Measurements from ENCODE around the gene PSMD3. TPM values are rescaled to one million over a fixed set of nuclear protein-coding genes. Genes with fewer than 3 reads are reported as not detected.

Gene PSMD3
- total RNA-seq, 2 donors from 2014 or later: 148 to 163 TPM

DNA sequence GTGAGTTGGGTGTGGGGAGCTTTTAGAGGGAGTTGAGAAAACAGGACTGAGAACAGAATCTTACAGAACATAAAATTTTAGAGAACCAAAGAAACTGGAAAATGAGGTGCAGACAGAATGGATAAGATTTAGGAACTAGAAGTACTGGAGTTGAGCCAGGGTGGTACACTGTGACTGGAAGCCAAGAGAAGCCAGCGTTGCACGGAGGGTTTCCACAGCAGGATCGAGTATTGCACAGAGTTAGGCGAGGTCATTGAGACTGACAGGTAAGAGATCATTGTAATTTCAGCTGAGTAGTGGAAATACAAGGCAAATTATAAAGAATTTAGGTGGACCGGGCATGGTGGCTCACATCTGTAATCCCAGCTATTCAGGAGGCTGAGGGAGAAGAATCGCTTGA lies 11.2 kb upstream of the PSMD3 start:
- Mint-ChIP-seq H3K36me3 (no peaks in the 10 kb centered on the region), H3K27ac (no peak overlapping the region), H3K4me1 (ENCODE audit: low read depth in 2 of 2) (peaks cover 7 to 25% of the 10 kb centered on the region in 2 donors), H3K9me3 (no peaks in the 10 kb centered on the region), H3K4me3 (no peak overlapping the region), H3K27me3 (peaks cover 8 to 29% of the 10 kb centered on the region in 2 donors)
- DNase-seq (ENCODE audit: low spot score): no peak
- no peak for ATAC-seq

GRCh38 chr17:39970157-39970692 lies 10.4 kb upstream of the PSMD3 start:
- no peak for DNase-seq (ENCODE audit: low spot score)
- Mint-ChIP-seq H3K4me3 (no peak overlapping the region), H3K4me1 (ENCODE audit: low read depth in 2 of 2) (peaks cover 7 to 25% of the 10 kb centered on the region in 2 donors), H3K36me3 (no peaks in the 10 kb centered on the region), H3K27ac (no peak overlapping the region), H3K9me3 (no peaks in the 10 kb centered on the region), H3K27me3 (peaks cover 8 to 29% of the 10 kb centered on the region in 2 donors)
- no peak for ATAC-seq

DNA sequence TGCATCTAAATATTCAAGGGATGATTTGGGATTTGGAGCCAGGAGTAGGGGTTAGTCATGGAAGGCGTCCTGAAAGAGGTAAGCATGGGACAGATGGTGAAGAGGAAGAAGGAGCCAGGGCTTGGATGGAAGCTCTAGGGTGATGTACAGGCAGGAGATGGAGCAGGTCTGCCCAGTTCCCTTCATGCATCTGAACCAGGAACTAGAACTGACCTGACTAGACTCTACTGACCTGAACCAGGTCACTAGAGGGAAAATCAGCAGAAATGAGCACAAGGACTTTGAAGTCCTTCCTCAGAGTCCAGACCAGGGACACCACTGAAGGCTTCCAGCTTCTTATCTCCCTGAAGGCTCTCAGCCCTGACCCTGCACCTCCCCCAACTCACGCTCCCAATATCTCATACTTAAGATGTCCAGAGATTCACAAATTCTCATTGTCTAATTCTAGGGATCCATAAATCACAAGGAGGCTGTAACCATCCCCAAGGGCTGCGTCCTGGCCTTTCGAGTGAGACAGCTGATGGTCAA lies 9.5 kb upstream of the PSMD3 start:
- DNase-seq (ENCODE audit: low spot score): no peak
- peaks cover 7 to 25% of the 10 kb centered on the region in 2 donors for H3K4me1 Mint-ChIP-seq (ENCODE audit: low read depth in 2 of 2)
- no peak overlapping the region for H3K4me3 Mint-ChIP-seq
- no peak for ATAC-seq
- H3K27me3 Mint-ChIP-seq: peaks cover 8 to 29% of the 10 kb centered on the region in 2 donors
- H3K27ac Mint-ChIP-seq: no peak overlapping the region
- H3K36me3 Mint-ChIP-seq: no peaks in the 10 kb centered on the region
- no peaks in the 10 kb centered on the region for H3K9me3 Mint-ChIP-seq

- H3K27me3 Mint-ChIP-seq: peaks cover 8 to 26% of the 10 kb centered on the region in 2 donors
- H3K9me3 Mint-ChIP-seq: no peaks in the 10 kb centered on the region
- ATAC-seq (no peak), DNase-seq (ENCODE audit: low spot score) (no peak)
- H3K27ac Mint-ChIP-seq: no peak overlapping the region
- no peaks in the 10 kb centered on the region for H3K36me3 Mint-ChIP-seq
- H3K4me3 Mint-ChIP-seq: no peak overlapping the region
- H3K4me1 Mint-ChIP-seq (ENCODE audit: low read depth in 2 of 2): peaks cover 1 to 15% of the 10 kb centered on the region in 2 donors
These were observed 8.3 kb upstream of the PSMD3 start for GRCh38 chr17:39972271-39972670.

DNA sequence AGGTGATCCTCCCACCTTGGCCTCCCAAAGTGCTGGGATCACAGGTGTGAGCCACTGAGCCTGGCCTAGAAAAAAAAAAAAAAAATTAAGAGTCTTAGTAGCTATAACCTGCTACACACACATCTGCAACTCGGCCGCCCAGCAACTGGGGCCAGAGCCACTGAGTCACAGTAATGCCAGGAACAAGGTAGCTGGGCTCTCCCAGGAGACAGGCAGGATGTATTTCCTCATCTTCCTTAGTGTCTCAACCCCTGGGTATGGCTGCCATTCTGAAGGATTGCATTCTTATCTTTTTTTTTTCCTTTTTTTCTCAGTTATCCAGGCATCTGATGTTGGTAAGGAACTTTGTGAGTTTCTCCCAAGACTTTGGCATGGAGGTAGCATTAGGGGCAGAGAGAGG lies 7.1 kb upstream of the PSMD3 start:
- Mint-ChIP-seq H3K27ac (no peak overlapping the region), H3K36me3 (no peaks in the 10 kb centered on the region), H3K27me3 (peaks cover 8 to 25% of the 10 kb centered on the region in 2 donors), H3K4me1 (ENCODE audit: low read depth in 2 of 2) (peaks cover 0 to 14% of the 10 kb centered on the region in 2 donors), H3K9me3 (no peaks in the 10 kb centered on the region), H3K4me3 (no peak overlapping the region)
- ATAC-seq (no peak), DNase-seq (ENCODE audit: low spot score) (no peak)

DNA sequence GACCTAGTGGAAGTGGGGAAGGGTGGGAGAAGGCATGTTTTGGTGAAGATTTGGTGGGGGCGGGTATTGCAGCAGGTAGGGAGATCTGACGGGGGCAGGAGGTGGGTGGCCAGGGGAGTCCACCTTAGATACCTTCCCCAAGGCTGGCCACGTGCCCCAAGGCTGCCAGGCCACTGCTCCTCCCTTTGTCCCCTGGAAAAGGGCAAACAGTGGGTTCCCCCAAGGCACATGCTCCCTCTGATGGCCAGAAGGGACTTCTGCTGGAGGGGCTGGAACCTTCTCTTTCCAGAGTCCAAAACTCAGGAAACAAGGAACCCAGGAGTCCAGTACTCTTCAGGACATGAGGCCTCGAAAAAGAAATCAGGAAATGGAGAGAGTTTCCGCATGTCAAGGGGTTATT lies 6.2 kb upstream of the PSMD3 start:
- H3K27me3 Mint-ChIP-seq: peaks cover 4 to 23% of the 10 kb centered on the region in 2 donors
- H3K9me3 Mint-ChIP-seq: no peaks in the 10 kb centered on the region
- H3K27ac Mint-ChIP-seq: no peak overlapping the region
- H3K4me3 Mint-ChIP-seq: no peak overlapping the region
- no peaks in the 10 kb centered on the region for H3K36me3 Mint-ChIP-seq
- no peak for ATAC-seq
- H3K4me1 Mint-ChIP-seq (ENCODE audit: low read depth in 2 of 2): peaks cover 3 to 12% of the 10 kb centered on the region in 2 donors
- DNase-seq (ENCODE audit: low spot score): no peak

DNA sequence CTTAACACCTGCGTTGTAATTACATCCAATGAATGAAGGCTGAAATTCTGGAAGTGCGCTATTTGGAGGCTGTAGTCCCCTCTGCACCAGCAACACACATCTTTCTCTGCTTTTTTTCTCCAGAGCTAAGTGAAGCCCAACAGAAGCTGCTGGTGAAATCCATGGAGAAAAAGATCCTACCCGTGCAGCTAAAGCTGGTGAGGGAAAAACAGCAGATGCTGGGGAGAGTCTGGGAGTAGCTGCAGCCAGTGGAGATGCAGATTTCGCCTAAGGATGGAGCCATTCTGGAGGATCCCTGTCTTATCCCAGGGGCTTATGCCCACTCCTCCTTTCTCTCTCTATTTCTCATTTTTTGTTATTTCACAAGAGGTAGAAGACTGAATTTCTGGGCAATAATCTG lies 4.8 kb upstream of the PSMD3 start:
- Mint-ChIP-seq H3K27me3 (peaks cover 0 to 14% of the 10 kb centered on the region in 2 donors), H3K27ac (no peak overlapping the region), H3K4me3 (no peak overlapping the region), H3K4me1 (ENCODE audit: low read depth in 2 of 2) (peaks cover 13 to 18% of the 10 kb centered on the region in 2 donors), H3K9me3 (no peaks in the 10 kb centered on the region), H3K36me3 (no peaks in the 10 kb centered on the region)
- ATAC-seq (no peak), DNase-seq (ENCODE audit: low spot score) (no peak)

GRCh38 chr17:39979016-39979670 lies 1.5 kb upstream of the PSMD3 start:
- Mint-ChIP-seq H3K9me3 (no peaks in the 10 kb centered on the region), H3K36me3 (peaks cover 6% of the 10 kb centered on the region), H3K27me3 (peaks cover 0 to 1% of the 10 kb centered on the region in 2 donors), H3K4me3 (peak overlapping the region; percentile 98), H3K27ac (peak overlapping the region in 1 of 2 donors; percentile 99), H3K4me1 (ENCODE audit: low read depth in 2 of 2) (peaks cover 23 to 26% of the 10 kb centered on the region in 2 donors)
- ATAC-seq: no peak
- no peak for DNase-seq (ENCODE audit: low spot score)

GRCh38 chr17:39979893-39980350 lies 685 bp upstream of the PSMD3 start:
- no peaks in the 10 kb centered on the region for H3K27me3 Mint-ChIP-seq
- ATAC-seq: peak in 1 of 2 donors; percentile 0

GRCh38 chr17:39981207-39981741 lies 667 bp downstream of the PSMD3 start:
- Mint-ChIP-seq H3K36me3 (peaks cover 16% of the 10 kb centered on the region), H3K27me3 (no peaks in the 10 kb centered on the region), H3K4me1 (ENCODE audit: low read depth in 2 of 2) (peaks cover 23 to 31% of the 10 kb centered on the region in 2 donors)

More at GRCh38 chr17:39979893-39980350, 685 bp upstream of the PSMD3 start:
- DNase-seq (ENCODE audit: low spot score): no peak
- Mint-ChIP-seq H3K4me1 (ENCODE audit: low read depth in 2 of 2) (peaks cover 23 to 30% of the 10 kb centered on the region in 2 donors), H3K27ac (peak overlapping the region; percentile 90 to 99), H3K9me3 (no peaks in the 10 kb centered on the region), H3K4me3 (peak overlapping the region; percentile 98), H3K36me3 (peaks cover 6% of the 10 kb centered on the region)

DNA sequence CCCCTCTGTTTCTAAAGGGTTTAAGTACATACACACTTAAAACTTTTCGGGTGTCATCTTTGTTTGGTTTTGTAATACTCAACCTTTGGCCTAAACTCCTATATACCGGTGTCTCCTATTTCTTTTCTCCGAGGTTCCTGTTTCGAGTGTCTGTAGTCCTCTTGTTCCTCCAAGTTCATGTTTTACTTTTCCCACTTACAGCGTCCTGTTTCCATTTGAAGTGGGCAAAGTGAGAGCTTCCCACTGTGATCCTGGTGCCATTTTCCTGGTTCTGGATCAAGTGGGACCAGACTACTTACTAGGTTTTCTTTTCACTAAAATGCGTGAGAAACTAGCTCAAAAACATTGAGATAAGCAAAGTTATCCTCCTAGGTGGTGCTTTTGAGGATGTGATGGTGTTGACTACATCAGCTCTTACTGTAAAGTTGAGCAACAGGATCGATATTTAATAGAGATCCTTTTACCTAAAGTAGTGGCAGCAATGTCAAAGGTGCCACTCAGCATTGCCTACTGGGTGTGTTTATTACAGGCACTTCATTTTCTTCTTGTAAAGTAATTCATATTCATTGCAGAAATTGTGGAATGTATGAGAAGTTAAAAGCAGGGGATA lies 1.3 kb downstream of the PSMD3 start:
- ATAC-seq (no peak), DNase-seq (ENCODE audit: low spot score) (no peak)
- no peaks in the 10 kb centered on the region for H3K9me3 Mint-ChIP-seq
- H3K27me3 Mint-ChIP-seq: no peaks in the 10 kb centered on the region
- H3K36me3 Mint-ChIP-seq: peaks cover 20% of the 10 kb centered on the region
- peak overlapping the region; percentile 98 for H3K4me3 Mint-ChIP-seq
- peak overlapping the region; percentile 90 to 99 for H3K27ac Mint-ChIP-seq
- peaks cover 23 to 34% of the 10 kb centered on the region in 2 donors for H3K4me1 Mint-ChIP-seq (ENCODE audit: low read depth in 2 of 2)

More at GRCh38 chr17:39981207-39981741, 667 bp downstream of the PSMD3 start:
- H3K27ac Mint-ChIP-seq: peak overlapping the region; percentile 90 to 99
- ATAC-seq: no peak
- peak overlapping the region; percentile 98 for H3K4me3 Mint-ChIP-seq
- no peak for DNase-seq (ENCODE audit: low spot score)
- no peaks in the 10 kb centered on the region for H3K9me3 Mint-ChIP-seq

- H3K27ac Mint-ChIP-seq: no peak overlapping the region
- peaks cover 13 to 19% of the 10 kb centered on the region in 2 donors for H3K4me1 Mint-ChIP-seq (ENCODE audit: low read depth in 2 of 2)
- no peak overlapping the region for H3K4me3 Mint-ChIP-seq
- DNase-seq (ENCODE audit: low spot score): no peak
- no peaks in the 10 kb centered on the region for H3K27me3 Mint-ChIP-seq
- H3K36me3 Mint-ChIP-seq: peaks cover 38% of the 10 kb centered on the region
- no peak for ATAC-seq
- no peaks in the 10 kb centered on the region for H3K9me3 Mint-ChIP-seq
These were observed 7.7 kb downstream of the PSMD3 start for GRCh38 chr17:39988206-39988810.

DNA sequence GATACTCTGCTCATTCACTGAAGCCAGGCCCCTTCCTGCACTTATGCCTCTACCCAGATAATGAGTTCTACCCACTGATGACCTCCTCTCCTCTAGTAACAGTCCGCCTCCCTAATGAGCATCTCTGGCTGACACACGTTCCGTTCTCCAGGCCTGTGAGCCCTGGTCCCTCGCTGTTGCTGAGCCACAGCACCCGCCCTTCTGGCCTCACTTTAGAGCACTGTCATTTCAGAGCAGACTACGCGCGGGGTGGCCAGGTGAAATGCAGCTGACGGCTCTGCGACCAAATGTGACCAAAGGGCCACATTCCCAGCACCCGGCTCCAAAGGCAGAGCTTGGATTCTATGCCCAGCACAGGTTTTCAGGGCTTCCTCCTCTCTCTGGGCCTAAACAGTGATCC lies 13.8 kb downstream of the PSMD3 start:
- no peak for DNase-seq (ENCODE audit: low spot score)
- no peaks in the 10 kb centered on the region for H3K27me3 Mint-ChIP-seq
- no peak for ATAC-seq
- H3K9me3 Mint-ChIP-seq: no peaks in the 10 kb centered on the region
- H3K36me3 Mint-ChIP-seq: peaks cover 34% of the 10 kb centered on the region
- no peak overlapping the region for H3K4me3 Mint-ChIP-seq
- H3K4me1 Mint-ChIP-seq (ENCODE audit: low read depth in 2 of 2): peaks cover 6 to 12% of the 10 kb centered on the region in 2 donors
- no peak overlapping the region for H3K27ac Mint-ChIP-seq
